HCT116 (cell line): ENCODE data around the gene IFT122. TPM values are rescaled to one million over a fixed set of nuclear protein-coding genes. Genes with fewer than 3 reads are reported as not detected.

Experiments
- ATAC-seq: fragments of 200-7000 bp; cut with Tn5 transposase; 2 replicates; pipeline ENCODE4 v1.9.1; 2020; ENCODE audit warnings: mild to moderate bottlenecking, moderate library complexity
- BruUV-seq: library from RNA; stranded (reverse); fragments of 400-500 nt; replicated peaks from 2 replicates; lab custom pipeline; 2021; lab: Mats Ljungman, UMichigan
- CTCF ChIA-PET: fragments of 300-600 bp; sonication (Branson Sonifier 250); formaldehyde crosslinking; loops from one replicate; lab custom pipeline; 2021; ENCODE audit warnings: antibody characterized with exemption; lab: Charles Lee
- POLR2A ChIA-PET: fragments of 300-600, 350-600 bp; sonication (Branson Sonifier 250); formaldehyde crosslinking; loops from one replicate; lab custom pipeline; 2021; ENCODE audit warnings: antibody characterized with exemption; lab: Charles Lee
- RAD21 ChIA-PET, 2 experiments: fragments of 300-600 bp; sonication (Branson Sonifier 250); formaldehyde crosslinking; loops; one replicate each; lab custom pipeline; 2023; ENCODE audit warnings: low total read pairs in 2 of 2; ENCODE audit not compliant: uncharacterized antibody in 2 of 2, unreplicated experiment in 2 of 2, low non-redundant PET in 1 of 2; lab: Charles Lee
- DNase-seq: peaks from one replicate; pipeline ENCODE4 v3.0.0-alpha.2; 2010; ENCODE audit warnings: low read depth, low spot score
- H2AFZ ChIP-seq: fragments of 200-600 bp; shearing (Covaris generic), sonication (generic); 2 replicates; pipeline ENCODE4 v1.6.1; 2017; ENCODE audit warnings: low read depth, mixed run types, mixed read lengths, antibody characterized with exemption, low read length; ENCODE audit not compliant: poor library complexity, severe bottlenecking
- H3K27ac ChIP-seq: 2 replicates; pipeline ENCODE4 v1.5.1; 2012; ENCODE audit warnings: low read depth, low read length
- H3K27me3 ChIP-seq: fragments of 200-600 bp; sonication (generic); 2 replicates; pipeline ENCODE4 v1.6.1; 2016; ENCODE audit warnings: mixed run types, low read length, mixed read lengths; ENCODE audit not compliant: insufficient read depth
- H3K36me3 ChIP-seq, 2 experiments: fragments of 200-500 bp in 1 of 2; fragments of 200-600 bp in 1 of 2; sonication (Bioruptor generic) in 1 of 2; sonication (generic) in 1 of 2; 2 replicates each; pipeline versions ENCODE4 v1.5.1 to v1.6.1; 2014 to 2016; ENCODE audit warnings: low read length in 2 of 2, inconsistent platforms in 1 of 2, mixed read lengths in 1 of 2, mixed run types in 1 of 2; ENCODE audit not compliant: insufficient read depth in 2 of 2, control insufficient read depth in 1 of 2
- H3K4me1 ChIP-seq, 2 experiments: fragments of 200-600 bp in 1 of 2; sonication (generic) in 1 of 2; 2 replicates each; pipeline versions ENCODE4 v1.5.1 to v1.6.1; 2012 to 2017; ENCODE audit warnings: low read length in 2 of 2, inconsistent platforms in 1 of 2, mild to moderate bottlenecking in 1 of 2, mixed read lengths in 1 of 2, mixed run types in 1 of 2, moderate library complexity in 1 of 2; ENCODE audit not compliant: insufficient read depth in 2 of 2, control insufficient read depth in 1 of 2
- H3K4me2 ChIP-seq: fragments of 200-600 bp; sonication (generic); 2 replicates; pipeline ENCODE4 v1.6.1; 2017; ENCODE audit warnings: mixed run types, low read length, mixed read lengths
- H3K4me3 ChIP-seq, 2 experiments: fragments of 200-600 bp in 1 of 2; sonication (generic) in 1 of 2; replicated peaks in 1 of 2; 2 replicates each; pipeline ENCODE4 v1.5.1; 2011 to 2016; ENCODE audit warnings: low read length in 2 of 2, control low read depth in 1 of 2, low read depth in 1 of 2, mild to moderate bottlenecking in 1 of 2, mixed read lengths in 1 of 2, mixed run types in 1 of 2
- H3K79me2 ChIP-seq: fragments of 200-600 bp; sonication (generic); 2 replicates; pipeline ENCODE4 v1.6.1; 2017; ENCODE audit warnings: mild to moderate bottlenecking, mixed run types, low read length, moderate library complexity, mixed read lengths; ENCODE audit not compliant: insufficient read depth
- H3K9ac ChIP-seq: fragments of 200-600 bp; sonication (generic); 2 replicates; pipeline ENCODE4 v1.6.1; 2016; ENCODE audit warnings: low read length, mixed read lengths
- H3K9me2 ChIP-seq: fragments of 200-600 bp; sonication (generic), shearing (Covaris generic); 2 replicates; pipeline ENCODE4 v1.6.1; 2017; ENCODE audit warnings: mixed run types, mild to moderate bottlenecking, moderate library complexity; ENCODE audit not compliant: insufficient read depth
- H3K9me3 ChIP-seq, 2 experiments: fragments of 200-500 bp in 1 of 2; fragments of 200-600 bp in 1 of 2; sonication (Bioruptor generic) in 1 of 2; sonication (generic) in 1 of 2; 2 replicates each; pipeline ENCODE4 v1.6.1; 2014 to 2017; ENCODE audit warnings: low read length in 2 of 2, mixed read lengths in 2 of 2, inconsistent platforms in 1 of 2, low read depth in 1 of 2, mild to moderate bottlenecking in 1 of 2, mixed run types in 1 of 2, moderate library complexity in 1 of 2; ENCODE audit not compliant: control insufficient read depth in 1 of 2, insufficient read depth in 1 of 2
- H4K20me1 ChIP-seq: fragments of 200-600 bp; sonication (generic), shearing (Covaris generic); 2 replicates; pipeline ENCODE4 v1.6.1; 2017; ENCODE audit warnings: mixed run types, mild to moderate bottlenecking, moderate library complexity; ENCODE audit not compliant: insufficient read depth
- CBX3 ChIP-seq: IDR thresholded peaks from 2 replicates; pipeline ENCODE4 v1.6.1; 2012; ENCODE audit warnings: low read depth
- ELF1 ChIP-seq: IDR thresholded peaks from 2 replicates; pipeline ENCODE4 v1.6.1; 2012; ENCODE audit warnings: low read depth, borderline replicate concordance
- EZH2phosphoT487 ChIP-seq: fragments of 200-600 bp; IDR thresholded peaks from 2 replicates; pipeline ENCODE4 v1.6.1; 2018; ENCODE audit warnings: antibody characterized with exemption, borderline replicate concordance
- FOSL1 ChIP-seq: IDR thresholded peaks from 2 replicates; pipeline ENCODE4 v1.6.1; 2012; ENCODE audit warnings: low read depth
- JUND ChIP-seq: IDR thresholded peaks from 2 replicates; pipeline ENCODE4 v1.6.1; 2012
- POLR2A ChIP-seq: IDR thresholded peaks from 2 replicates; pipeline ENCODE4 v1.7.0; 2011; ENCODE audit warnings: borderline replicate concordance; ENCODE audit not compliant: insufficient read depth, insufficient read length; ENCODE audit errors: extremely low read depth
- POLR2AphosphoS5 ChIP-seq: IDR thresholded peaks from 2 replicates; pipeline ENCODE4 v1.6.1; 2011; ENCODE audit warnings: mild to moderate bottlenecking, low read depth, low read length, moderate library complexity
- RAD21 ChIP-seq: IDR thresholded peaks from 2 replicates; pipeline ENCODE4 v1.6.1; 2012; ENCODE audit warnings: low read depth, mild to moderate bottlenecking
- SIN3A ChIP-seq: IDR thresholded peaks from 2 replicates; pipeline ENCODE4 v1.6.1; 2012; ENCODE audit warnings: low read depth
- SP1 ChIP-seq: IDR thresholded peaks from 2 replicates; pipeline ENCODE4 v1.6.1; 2012; ENCODE audit warnings: low read depth
- SRF ChIP-seq: IDR thresholded peaks from 2 replicates; pipeline ENCODE4 v1.6.1; 2012; ENCODE audit warnings: low read depth
- TCF7L2 ChIP-seq: IDR thresholded peaks from 2 replicates; pipeline ENCODE4 v1.7.0; 2011; ENCODE audit warnings: borderline replicate concordance, inconsistent platforms; ENCODE audit not compliant: insufficient read depth, insufficient read length; ENCODE audit errors: extremely low read depth
- YY1 ChIP-seq: IDR thresholded peaks from 2 replicates; pipeline ENCODE4 v1.6.1; 2011; ENCODE audit warnings: low read length, low read depth, moderate library complexity, mild to moderate bottlenecking; ENCODE audit not compliant: insufficient replicate concordance; ENCODE audit errors: extremely low read depth
- ZFX ChIP-seq: fragments of 450-650 bp; IDR thresholded peaks from 2 replicates; pipeline ENCODE4 v1.6.1; 2017
- intact Hi-C: fragments of 100-400 bp; cut with micrococcal nuclease; formaldehyde crosslinking; loops from 2 replicates; pipeline ENCODE4 v1.10.0; 2022
- total RNA-seq: library from RNA; stranded (reverse); gene quantifications from one replicate; pipeline ENCODE4 v1.2.1, GENCODE V29; 2021; ENCODE audit not compliant: unreplicated experiment
- TF ChIP-seq, protein P1 (sequence below): IDR thresholded peaks from 2 replicates; pipeline ENCODE4 v1.6.1; 2012
- TF ChIP-seq, protein P2 (sequence below): IDR thresholded peaks from 2 replicates; pipeline ENCODE4 v1.6.1; 2011; ENCODE audit warnings: mild to moderate bottlenecking, low read length, moderate library complexity; ENCODE audit not compliant: insufficient replicate concordance; ENCODE audit errors: extremely low read depth
- TF ChIP-seq, protein P3 (sequence below): IDR thresholded peaks from 2 replicates; pipeline ENCODE4 v1.6.1; 2012; ENCODE audit warnings: low read depth
- TF ChIP-seq, protein P4 (sequence below): IDR thresholded peaks from 2 replicates; pipeline ENCODE4 v1.6.1; 2012

The IFT122 gene
- total RNA-seq, 1 experiment from 2014 or later, result 21.4 TPM

DNA sequence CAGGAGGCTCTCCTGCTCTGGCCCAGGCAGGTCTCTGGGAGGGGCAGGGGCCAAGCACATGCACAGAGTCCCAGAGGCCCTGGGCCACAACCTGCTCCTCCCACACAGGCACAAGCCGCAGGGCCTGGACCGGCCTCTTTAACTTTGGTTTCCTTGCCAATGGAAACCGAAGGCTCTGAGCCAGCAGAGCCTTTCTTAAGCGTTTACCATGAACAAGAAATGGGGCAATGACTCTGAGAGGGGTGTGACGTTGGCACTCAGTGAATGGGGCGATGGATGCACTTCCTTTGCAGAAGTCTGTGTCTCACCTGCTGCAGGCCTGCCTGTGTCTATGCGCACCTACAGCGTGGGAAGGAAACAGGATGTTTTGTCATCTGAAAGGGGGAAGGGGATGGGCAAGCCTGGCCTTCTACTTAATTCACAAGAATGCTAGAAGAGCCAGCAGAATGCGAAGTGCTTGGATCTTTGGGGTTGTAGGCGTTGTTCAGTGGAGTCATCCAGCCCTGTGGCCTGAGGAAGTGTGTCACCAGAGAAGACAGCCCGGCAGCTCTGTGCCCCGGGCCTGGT, 41.8 kb downstream of the IFT122 start:
- TF ChIP-seq, protein P1, sequence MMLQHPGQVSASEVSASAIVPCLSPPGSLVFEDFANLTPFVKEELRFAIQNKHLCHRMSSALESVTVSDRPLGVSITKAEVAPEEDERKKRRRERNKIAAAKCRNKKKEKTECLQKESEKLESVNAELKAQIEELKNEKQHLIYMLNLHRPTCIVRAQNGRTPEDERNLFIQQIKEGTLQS, result no peak
- no peak for TF ChIP-seq POLR2AphosphoS5
- TF ChIP-seq, protein P2, sequence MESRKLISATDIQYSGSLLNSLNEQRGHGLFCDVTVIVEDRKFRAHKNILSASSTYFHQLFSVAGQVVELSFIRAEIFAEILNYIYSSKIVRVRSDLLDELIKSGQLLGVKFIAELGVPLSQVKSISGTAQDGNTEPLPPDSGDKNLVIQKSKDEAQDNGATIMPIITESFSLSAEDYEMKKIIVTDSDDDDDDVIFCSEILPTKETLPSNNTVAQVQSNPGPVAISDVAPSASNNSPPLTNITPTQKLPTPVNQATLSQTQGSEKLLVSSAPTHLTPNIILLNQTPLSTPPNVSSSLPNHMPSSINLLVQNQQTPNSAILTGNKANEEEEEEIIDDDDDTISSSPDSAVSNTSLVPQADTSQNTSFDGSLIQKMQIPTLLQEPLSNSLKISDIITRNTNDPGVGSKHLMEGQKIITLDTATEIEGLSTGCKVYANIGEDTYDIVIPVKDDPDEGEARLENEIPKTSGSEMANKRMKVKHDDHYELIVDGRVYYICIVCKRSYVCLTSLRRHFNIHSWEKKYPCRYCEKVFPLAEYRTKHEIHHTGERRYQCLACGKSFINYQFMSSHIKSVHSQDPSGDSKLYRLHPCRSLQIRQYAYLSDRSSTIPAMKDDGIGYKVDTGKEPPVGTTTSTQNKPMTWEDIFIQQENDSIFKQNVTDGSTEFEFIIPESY, result no peak
- TF ChIP-seq RAD21, result no peak
- TF ChIP-seq SRF, result no peak
- no peak for TF ChIP-seq SP1
- no peak for TF ChIP-seq ELF1
- TF ChIP-seq SIN3A, result no peak
- TF ChIP-seq, protein P3, sequence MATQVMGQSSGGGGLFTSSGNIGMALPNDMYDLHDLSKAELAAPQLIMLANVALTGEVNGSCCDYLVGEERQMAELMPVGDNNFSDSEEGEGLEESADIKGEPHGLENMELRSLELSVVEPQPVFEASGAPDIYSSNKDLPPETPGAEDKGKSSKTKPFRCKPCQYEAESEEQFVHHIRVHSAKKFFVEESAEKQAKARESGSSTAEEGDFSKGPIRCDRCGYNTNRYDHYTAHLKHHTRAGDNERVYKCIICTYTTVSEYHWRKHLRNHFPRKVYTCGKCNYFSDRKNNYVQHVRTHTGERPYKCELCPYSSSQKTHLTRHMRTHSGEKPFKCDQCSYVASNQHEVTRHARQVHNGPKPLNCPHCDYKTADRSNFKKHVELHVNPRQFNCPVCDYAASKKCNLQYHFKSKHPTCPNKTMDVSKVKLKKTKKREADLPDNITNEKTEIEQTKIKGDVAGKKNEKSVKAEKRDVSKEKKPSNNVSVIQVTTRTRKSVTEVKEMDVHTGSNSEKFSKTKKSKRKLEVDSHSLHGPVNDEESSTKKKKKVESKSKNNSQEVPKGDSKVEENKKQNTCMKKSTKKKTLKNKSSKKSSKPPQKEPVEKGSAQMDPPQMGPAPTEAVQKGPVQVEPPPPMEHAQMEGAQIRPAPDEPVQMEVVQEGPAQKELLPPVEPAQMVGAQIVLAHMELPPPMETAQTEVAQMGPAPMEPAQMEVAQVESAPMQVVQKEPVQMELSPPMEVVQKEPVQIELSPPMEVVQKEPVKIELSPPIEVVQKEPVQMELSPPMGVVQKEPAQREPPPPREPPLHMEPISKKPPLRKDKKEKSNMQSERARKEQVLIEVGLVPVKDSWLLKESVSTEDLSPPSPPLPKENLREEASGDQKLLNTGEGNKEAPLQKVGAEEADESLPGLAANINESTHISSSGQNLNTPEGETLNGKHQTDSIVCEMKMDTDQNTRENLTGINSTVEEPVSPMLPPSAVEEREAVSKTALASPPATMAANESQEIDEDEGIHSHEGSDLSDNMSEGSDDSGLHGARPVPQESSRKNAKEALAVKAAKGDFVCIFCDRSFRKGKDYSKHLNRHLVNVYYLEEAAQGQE, result no peak
- TF ChIP-seq, protein P4, sequence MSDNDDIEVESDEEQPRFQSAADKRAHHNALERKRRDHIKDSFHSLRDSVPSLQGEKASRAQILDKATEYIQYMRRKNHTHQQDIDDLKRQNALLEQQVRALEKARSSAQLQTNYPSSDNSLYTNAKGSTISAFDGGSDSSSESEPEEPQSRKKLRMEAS, result no peak
- TF ChIP-seq CBX3, result no peak
- TF ChIP-seq TCF7L2, result no peak
- TF ChIP-seq YY1, result no peak
- no peak for TF ChIP-seq ZFX
- no peak for TF ChIP-seq EZH2phosphoT487
- TF ChIP-seq FOSL1, result no peak
- TF ChIP-seq POLR2A, result no peak
- no peak for TF ChIP-seq JUND
- Histone ChIP-seq H3K79me2 (no peaks in the 10 kb centered on the region), H3K36me3 (peaks cover 0 to 5% of the 10 kb centered on the region in 2 experiments; a peak in 1 of 4 replicates), H3K9ac (no peak overlapping the region), H3K4me2 (no peak overlapping the region), H3K27ac (no peak overlapping the region), H2AFZ (no peak overlapping the region), H3K9me3 (no peaks in the 10 kb centered on the region), H3K27me3 (no peaks in the 10 kb centered on the region), H3K4me1 (no peaks in the 10 kb centered on the region), H4K20me1 (no peaks in the 10 kb centered on the region), H3K4me3 (no peak overlapping the region), H3K9me2 (no peaks in the 10 kb centered on the region)
- intact Hi-C loops, result no loop called here
- ChIA-PET RAD21 (interaction anchor here in 1 of 2 experiments (0.8 kb wide), 1 partner anchor 98 kb away, joined by 3 read pairs; no protein-coding TSS in a partner anchor), CTCF (no interaction called here), POLR2A (no interaction called here)
- DNase-seq (no peak), ATAC-seq (no peak)
- no TSS peak for BruUV-seq
